ENCODE data around the gene NPTX1. TPM values are rescaled to one million over a fixed set of nuclear protein-coding genes. Genes with fewer than 3 reads are reported as not detected.

NPTX1 gene
- total and polyA plus RNA-seq, 2 of the 13 experiments (the other 11 are each of a cell fraction or from before 2014, with no cell fraction given), result 0.01 TPM; not detected in 1

- TF ChIP-seq MNT (IDR thresholded peaks at IDR 0.05), result no peak
Measured at GRCh38 chr17:80443498-80443897, 32.9 kb downstream of the NPTX1 start (continued).

- FAIRE-seq, result no peak
- Histone ChIP-seq H3K4me1 (ENCODE audit: insufficient read depth, low read length) (peaks cover 11% of the 10 kb centered on the region), H3K9ac (ENCODE audit: insufficient read depth, low read depth, low read length) (no peak overlapping the region), H3K9me3 (ENCODE audit: low read length) (no peaks in the 10 kb centered on the region), H3K4me2 (ENCODE audit: low read depth, low read length) (no peak overlapping the region), H3K27me3 (ENCODE audit: control insufficient read depth in 1 of 2, insufficient read depth in 2 of 2, low read length in 2 of 2) (peaks cover 5 to 11% of the 10 kb centered on the region in 2 experiments; a peak in 2 of 5 replicates), H3K4me3 (replicated peaks in 1 of 3; ENCODE audit: insufficient read depth in 1 of 3, low read depth in 2 of 3, low read length in 3 of 3) (no peak overlapping the region), H3K79me2 (ENCODE audit: insufficient read depth, low read length) (no peaks in the 10 kb centered on the region), H4K20me1 (ENCODE audit: insufficient read depth, low read length) (peaks cover 14% of the 10 kb centered on the region; the same call in 1 of the 2 replicates), H3K27ac (ENCODE audit: extremely low read length, insufficient read depth, low read length) (no peak overlapping the region), H3K36me3 (replicated peaks in 1 of 2; ENCODE audit: control insufficient read depth in 1 of 2, insufficient read depth in 2 of 2, low read length in 2 of 2) (no peaks in the 10 kb centered on the region), H2AFZ (ENCODE audit: low read length) (no peak overlapping the region)
- 44% methylated on average over 3 of the region's 4 CpGs for WGBS (ENCODE audit: low lambda C conversion rate)
- no TSS peak for BruUV-seq (replicated peaks)
- POLR2A ChIA-PET, result interaction anchor here (1.2 kb wide), 1 partner anchor 102 kb away, joined by 3 read pairs; the partner anchor contains the start of gene RPTOR
- in situ Hi-C loops (cut with HindIII; ENCODE audit: extremely low pct_ligation_motif_present, low pct_unique_long_range_greater_than_20kb), result no loop called here
- no peak for ATAC-seq
- intact Hi-C loops (cut with micrococcal nuclease; ENCODE audit: unreplicated experiment), result no loop called here
- TF ChIP-seq KLF15 (CRISPR knock-in tag; IDR thresholded peaks at IDR 0.05; ENCODE audit: borderline replicate concordance), result no peak
- DNase-seq (ENCODE audit: low spot score), result no peak
- CTCF ChIA-PET (ENCODE audit: low intra/inter-chr PET ratio, low total read pairs), result no interaction called here
Measured at GRCh38 chr17:80442764-80443163, 33.6 kb downstream of the NPTX1 start.

- no peak for FAIRE-seq
- H3K27me3 ChIP-seq (ENCODE audit: control insufficient read depth in 1 of 2, insufficient read depth in 2 of 2, low read length in 2 of 2), result peaks cover 7 to 13% of the 10 kb centered on the region in 2 experiments; a peak in 2 of 5 replicates
- H3K4me3 ChIP-seq (replicated peaks in 1 of 3; ENCODE audit: insufficient read depth in 1 of 3, low read depth in 2 of 3, low read length in 3 of 3), result no peak overlapping the region
- H3K79me2 ChIP-seq (ENCODE audit: insufficient read depth, low read length), result no peaks in the 10 kb centered on the region
- H3K9me3 ChIP-seq (ENCODE audit: low read length), result no peaks in the 10 kb centered on the region
- DNase-seq (ENCODE audit: low spot score), result no peak
- no peak for ATAC-seq
- no peaks in the 10 kb centered on the region for H3K36me3 ChIP-seq (replicated peaks in 1 of 2; ENCODE audit: control insufficient read depth in 1 of 2, insufficient read depth in 2 of 2, low read length in 2 of 2)
- H3K4me2 ChIP-seq (ENCODE audit: low read depth, low read length), result no peak overlapping the region
- H4K20me1 ChIP-seq (ENCODE audit: insufficient read depth, low read length), result peaks cover 14% of the 10 kb centered on the region; the same call in 1 of the 2 replicates
- intact Hi-C loops (cut with micrococcal nuclease; ENCODE audit: unreplicated experiment), result no loop called here
- H2AFZ ChIP-seq (ENCODE audit: low read length), result no peak overlapping the region
- in situ Hi-C loops (cut with HindIII; ENCODE audit: extremely low pct_ligation_motif_present, low pct_unique_long_range_greater_than_20kb), result no loop called here
- POLR2A ChIA-PET, result interaction anchor here (1.2 to 1.7 kb wide), 2 partner anchors 12 to 102 kb away, joined by 3 to 6 read pairs; partner anchors contain the start of gene RPTOR
- H3K4me1 ChIP-seq (ENCODE audit: insufficient read depth, low read length), result peaks cover 9% of the 10 kb centered on the region
- no peak overlapping the region for H3K9ac ChIP-seq (ENCODE audit: insufficient read depth, low read depth, low read length)
- CTCF ChIA-PET (ENCODE audit: low intra/inter-chr PET ratio, low total read pairs), result no interaction called here
- H3K27ac ChIP-seq (ENCODE audit: extremely low read length, insufficient read depth, low read length), result no peak overlapping the region
- BruUV-seq (replicated peaks), result no TSS peak
- WGBS (ENCODE audit: low lambda C conversion rate), result 5% methylated on average over 6 of the region's 12 CpGs
- no peak for TF ChIP-seq NONO (IDR thresholded peaks at IDR 0.05)
- TF ChIP-seq NONO (CRISPR knock-in tag; conservative IDR thresholded peaks at IDR 0.05), result no peak
- no peak for TF ChIP-seq RBM22 (optimal IDR thresholded peaks at IDR 0.05; ENCODE audit: low read length)
- no peak for TF ChIP-seq TEF (CRISPR knock-in tag; IDR thresholded peaks at IDR 0.05)
- TF ChIP-seq ZHX2 (IDR thresholded peaks at IDR 0.05; ENCODE audit: low read depth), result no peak
- TF ChIP-seq ZHX2 (CRISPR knock-in tag; IDR thresholded peaks at IDR 0.05; ENCODE audit: borderline replicate concordance), result no peak
- no peak for TF ChIP-seq CBX5 (CRISPR knock-in tag; IDR thresholded peaks at IDR 0.05; ENCODE audit: borderline replicate concordance)
Measured at GRCh38 chr17:80442323-80442659, 34.1 kb downstream of the NPTX1 start.
